SK-MEL-5 (cell line): ENCODE data around the gene ARID1B. TPM values are rescaled to one million over a fixed set of nuclear protein-coding genes. Genes with fewer than 3 reads are reported as not detected.
"Not testable (repeated sequence)": the region's sequence is repeated elsewhere in the genome, so short reads cannot be mapped to it uniquely, and the experiment has no call there.

Experiments
- DNase-seq: peaks from one replicate; pipeline ENCODE4 v3.0.0-alpha.2; 2016; ENCODE audit warnings: low read depth, low spot score
- in situ Hi-C: cut with HindIII; loops from 2 replicates; pipeline ENCODE4 v1.10.0; 2016; ENCODE audit warnings: low sequenced_read_pairs, high pct_unique_total_duplicates, low pct_unique_long_range_greater_than_20kb
- total RNA-seq: library from RNA; depleted of rRNA; stranded (reverse); fragments of >200 nt; shearing (Covaris generic); gene quantifications from 2 replicates; pipeline ENCODE4 v1.2.3, GENCODE V29; 2014

The ARID1B gene
- total RNA-seq, 1 experiment from 2014 or later, result 20.0 TPM

DNA sequence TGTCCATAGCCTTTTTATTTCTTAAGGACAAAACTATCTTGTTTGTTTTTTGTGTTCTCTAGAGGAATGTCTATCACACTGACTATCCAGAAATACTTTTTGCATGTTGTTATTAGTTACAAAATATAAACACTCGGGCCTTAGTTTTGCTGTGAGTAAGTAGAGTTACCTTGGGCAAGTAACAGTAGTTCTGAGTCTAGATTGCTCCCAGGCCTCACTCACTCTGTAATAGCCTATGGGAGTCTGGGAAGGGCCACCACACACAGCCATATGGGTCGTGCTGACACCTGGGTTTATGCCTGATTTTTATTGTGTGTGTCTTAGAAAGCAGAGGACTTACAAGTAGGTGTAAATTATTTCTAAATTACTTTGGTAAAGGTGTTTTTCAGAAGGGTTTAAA lies 360.3 kb downstream of the ARID1B start:
- no peak for DNase-seq
- in situ Hi-C loops, result no loop called here

DNA sequence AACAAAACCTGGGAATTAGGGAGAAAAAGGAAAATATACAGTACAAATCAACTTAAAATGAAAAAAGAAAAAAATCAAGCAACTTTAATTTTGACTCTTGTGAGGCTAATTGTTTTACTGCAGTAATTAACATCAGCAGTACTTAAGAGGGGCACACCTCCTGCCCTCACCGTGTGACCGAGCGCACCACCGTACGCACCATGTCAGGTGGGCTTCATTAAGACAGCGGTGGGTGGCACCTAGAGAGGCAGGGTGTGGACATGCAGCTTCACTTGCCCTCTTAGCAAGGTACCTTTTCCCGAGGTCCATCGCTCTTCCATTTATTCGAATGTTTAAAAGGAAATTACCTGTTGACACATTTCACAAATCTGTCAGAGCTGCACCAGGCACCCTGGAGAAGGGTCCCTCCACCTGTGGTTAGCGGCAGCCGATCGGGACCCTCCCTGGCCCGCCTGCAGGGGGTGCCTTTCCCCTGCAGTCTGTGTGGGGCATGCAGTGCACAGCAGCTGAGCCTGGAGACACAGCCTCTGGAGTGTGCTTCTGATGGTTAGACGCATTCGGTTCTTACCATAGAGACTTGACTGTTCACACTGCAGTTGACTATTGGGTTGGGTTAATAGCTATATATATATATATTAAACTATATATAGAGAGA lies 362.0 kb downstream of the ARID1B start:
- peak; percentile 24 for DNase-seq
- in situ Hi-C loops, result no loop called here

DNA sequence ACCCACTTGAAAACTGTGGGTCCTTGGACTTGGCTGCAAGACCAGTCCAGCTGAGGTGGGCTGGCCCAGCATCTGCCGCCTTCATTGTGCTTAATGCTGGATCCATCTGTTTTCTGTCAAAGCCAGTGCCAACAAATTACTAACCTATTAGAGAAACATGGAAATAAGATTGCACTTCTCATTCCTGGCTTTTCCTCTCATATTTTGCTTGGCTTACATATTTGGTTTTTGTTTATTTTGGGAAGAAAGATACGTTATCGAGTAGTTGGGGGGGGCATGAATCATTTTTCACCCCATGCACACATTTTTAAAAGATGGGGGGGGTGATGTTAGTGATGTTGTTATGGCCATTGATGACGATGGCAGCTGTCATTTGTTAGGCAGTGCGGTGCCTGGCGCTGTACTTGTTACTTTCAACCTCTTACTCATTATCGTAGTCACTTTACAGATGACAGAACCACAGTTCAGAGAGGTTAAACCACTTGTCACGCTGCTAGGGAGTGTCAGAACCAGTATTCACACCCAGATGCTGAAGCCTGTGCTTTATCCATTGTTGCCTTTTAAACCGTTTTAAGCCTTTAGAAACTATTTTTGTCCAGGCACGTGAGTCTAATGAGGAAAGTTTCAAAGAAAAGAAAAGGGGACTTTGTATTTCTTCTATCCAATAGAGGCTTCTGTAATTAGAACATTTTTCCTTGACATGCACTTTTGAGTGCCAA lies 366.2 kb downstream of the ARID1B start:
- in situ Hi-C loops, result no loop called here
- no peak for DNase-seq

DNA sequence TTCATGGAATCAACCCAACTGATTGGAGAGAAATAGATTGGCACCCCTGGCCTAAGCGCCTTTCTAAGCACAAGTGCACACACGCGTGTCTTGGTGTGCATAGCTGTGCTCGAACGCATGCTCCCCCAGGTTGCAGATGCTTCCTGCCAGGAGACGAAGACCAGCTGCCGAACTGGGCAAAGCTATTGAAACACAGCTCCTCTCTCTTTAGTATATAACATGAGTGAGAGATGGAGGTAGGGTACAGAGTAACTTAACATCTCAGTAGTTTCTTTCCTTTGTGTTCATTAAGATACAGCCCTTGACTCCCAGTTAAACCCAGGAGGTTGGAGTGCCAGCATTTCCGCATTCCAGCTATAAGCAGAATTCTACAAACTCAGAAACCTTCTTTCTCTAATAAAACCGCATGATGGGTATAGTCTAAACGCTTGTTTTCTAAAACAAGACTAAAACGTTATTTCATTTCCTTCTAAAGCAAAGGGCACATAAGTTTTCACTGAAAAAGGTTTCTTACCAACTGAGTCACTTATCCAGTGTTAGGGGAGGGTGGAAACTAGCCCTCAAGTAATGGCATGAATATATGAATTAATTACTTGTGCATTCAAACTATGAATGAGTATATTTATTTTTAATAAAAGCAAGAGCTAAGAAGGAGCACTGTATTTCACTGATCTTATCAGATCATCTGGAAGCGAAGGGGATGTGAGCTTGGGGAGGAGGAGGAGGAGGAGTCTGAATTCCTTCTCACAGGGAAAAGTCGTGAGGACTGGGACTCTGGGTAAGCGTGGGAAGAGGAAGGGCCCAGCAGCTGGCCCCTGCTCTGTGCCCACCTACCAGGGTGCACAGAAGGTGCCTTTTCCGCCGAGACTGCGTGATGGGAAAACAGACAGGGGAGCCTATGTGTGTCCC lies 367.0 kb downstream of the ARID1B start:
- in situ Hi-C loops, result no loop called here
- no peak for DNase-seq

DNA sequence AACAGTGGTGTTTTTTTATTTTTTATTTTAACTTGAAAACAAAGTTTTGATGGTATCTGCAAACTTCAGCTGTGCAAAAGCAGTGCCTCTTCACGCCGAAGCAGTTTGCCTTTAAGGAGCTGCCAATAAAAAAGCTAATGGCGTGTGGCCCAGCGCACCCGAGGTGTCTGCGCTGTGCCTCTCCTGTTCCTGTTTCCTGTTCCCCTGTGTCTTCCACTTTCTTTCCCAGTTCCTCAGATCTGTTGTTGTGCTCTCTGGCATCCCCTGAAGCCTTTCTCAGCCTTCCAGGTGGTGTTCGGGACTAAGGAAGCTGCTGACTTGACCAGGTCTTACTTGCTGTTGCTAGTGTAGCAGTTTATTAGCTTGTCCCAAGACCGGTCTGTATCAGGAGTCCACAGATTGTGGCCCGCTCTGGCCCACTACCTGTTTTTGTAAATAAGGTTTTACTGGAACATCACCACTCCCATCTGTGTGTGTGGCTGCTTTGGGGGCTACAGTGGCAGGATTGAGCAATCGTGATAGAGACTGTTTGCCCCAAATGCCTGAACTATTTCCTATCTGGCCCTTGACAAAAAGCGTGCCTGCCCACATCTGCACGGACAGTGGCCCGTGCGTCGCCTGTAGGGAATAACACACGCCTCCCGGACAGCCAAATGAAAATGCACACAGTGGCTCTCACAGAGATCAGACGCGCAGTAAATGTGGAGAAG lies 367.8 kb downstream of the ARID1B start:
- in situ Hi-C loops, result no loop called here
- no peak for DNase-seq

DNA sequence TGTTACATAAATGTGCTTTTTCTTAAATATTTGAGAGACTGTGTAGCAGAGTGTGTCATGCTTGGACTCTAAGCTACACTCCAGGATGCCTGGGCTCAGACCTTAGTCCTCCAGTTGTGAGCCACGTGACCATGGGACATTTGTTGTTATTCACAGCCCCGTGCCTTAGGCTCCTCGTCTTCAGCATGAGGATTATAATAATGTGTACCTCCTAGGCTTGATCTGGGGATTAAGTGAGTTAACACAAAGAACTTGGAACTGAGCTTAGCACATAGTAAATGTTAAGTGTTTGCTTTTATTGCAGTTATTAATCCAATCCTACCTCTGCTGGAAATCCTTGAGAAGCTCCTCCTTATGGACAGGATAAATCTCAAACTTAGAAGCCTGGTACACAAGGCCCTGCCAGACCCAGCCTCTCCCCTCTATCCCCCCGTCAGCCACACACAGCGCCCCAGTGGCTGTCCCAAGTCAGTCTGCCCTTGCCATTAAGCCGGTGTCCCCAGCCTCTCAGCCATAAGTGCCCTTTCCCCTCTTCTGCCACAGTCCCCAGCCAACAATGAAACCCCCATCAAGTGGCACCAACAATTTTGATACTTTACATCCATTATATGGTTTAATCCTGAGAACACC lies 368.6 kb downstream of the ARID1B start:
- no peak for DNase-seq
- in situ Hi-C loops, result no loop called here

DNA sequence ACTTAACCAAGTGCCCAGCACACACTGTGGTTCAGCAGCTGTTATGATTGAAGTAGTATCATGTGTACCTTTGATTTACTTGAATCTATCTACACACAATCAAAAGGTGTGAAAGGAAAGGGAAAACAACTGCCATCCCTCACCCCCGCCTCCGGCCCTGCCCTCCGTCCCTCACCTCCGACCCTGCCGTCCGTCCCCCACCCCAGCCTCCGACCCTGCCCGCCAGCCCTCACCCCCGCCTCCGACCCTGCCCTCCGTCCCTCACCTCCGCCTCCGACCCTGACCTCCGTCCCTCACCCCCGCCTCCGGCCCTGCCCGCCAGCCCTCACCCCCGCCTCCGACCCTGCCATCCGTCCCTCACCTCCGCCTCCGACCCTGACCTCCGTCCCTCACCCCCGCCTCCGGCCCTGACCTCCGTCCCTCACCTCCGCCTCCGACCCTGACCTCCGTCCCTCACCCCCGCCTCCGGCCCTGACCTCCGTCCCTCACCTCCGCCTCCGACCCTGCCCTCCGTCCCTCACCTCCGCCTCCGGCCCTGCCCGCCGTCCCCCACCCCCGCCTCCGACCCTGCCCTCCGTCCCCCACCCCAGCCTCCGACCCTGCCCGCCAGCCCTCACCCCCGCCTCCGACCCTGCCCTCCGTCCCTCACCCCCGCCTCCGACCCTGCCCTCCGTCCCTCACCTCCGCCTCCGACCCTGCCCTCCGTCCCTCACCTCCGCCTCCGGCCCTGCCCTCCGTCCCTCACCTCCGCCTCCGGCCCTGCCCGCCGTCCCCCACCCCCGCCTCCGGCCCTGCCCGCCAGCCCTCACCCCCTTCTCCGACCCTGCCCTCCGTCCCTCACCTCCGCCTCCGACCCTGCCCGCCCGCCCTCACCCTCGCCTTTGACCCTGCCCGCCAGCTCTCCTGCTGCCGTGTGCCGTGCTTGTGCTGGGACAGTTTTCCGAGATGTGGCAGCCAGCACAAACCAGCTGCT lies 370.2 kb downstream of the ARID1B start:
- DNase-seq, in situ Hi-C loops: not testable (repeated sequence)

DNA sequence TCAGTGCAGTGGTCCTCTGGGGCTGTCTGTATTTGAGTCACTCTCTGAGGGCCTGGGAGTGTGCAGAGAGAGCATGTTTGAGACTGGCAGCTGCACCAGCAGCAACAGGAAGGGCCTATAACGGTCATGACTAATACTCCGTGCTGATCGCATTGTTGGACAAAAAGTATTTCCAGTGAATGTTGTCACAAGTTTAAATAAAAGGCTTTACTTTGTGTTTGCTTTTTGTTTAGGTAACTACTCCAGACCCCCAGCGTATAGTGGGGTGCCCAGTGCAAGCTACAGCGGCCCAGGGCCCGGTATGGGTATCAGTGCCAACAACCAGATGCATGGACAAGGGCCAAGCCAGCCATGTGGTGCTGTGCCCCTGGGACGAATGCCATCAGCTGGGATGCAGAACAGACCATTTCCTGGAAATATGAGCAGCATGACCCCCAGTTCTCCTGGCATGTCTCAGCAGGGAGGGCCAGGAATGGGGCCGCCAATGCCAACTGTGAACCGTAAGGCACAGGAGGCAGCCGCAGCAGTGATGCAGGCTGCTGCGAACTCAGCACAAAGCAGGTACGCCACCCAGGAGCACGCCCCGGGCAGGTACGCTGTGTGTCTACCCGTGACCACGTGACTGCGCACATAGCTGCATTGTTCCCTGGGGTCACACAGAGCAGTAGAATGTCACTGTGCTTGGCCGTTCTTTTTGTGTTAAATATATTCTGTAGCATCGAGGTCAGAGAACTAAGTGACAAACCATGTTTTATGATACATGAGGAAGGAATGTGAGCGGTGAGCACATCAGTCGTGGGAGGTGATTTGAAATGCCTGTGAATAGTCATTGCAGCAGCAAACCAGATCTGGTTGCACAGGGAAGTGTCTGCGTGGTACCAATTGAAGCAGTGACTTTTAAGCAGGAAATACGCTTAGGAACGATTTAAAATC lies 371.5 kb downstream of the ARID1B start:
- no peak for DNase-seq
- in situ Hi-C loops, result no loop called here

DNA sequence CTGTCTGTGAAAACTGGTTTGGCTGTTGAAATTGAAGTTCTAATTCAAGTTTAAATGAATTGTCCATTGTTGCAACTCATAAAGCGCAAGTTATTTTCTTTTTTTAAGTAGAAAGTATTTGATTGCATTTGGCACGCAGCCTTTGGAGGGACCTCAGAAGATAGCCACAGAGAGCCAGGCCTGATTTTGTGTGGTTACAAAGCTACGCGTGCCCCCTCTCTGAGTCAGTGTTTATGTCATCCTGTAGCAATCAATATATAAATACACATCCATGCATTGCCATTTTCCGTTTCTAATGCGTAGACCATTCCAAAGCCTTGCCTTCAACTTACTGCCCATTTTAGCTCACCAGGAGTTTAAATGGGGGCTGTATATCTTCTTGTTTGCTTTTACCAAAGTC lies 372.9 kb downstream of the ARID1B start:
- in situ Hi-C loops, result no loop called here
- no peak for DNase-seq

DNA sequence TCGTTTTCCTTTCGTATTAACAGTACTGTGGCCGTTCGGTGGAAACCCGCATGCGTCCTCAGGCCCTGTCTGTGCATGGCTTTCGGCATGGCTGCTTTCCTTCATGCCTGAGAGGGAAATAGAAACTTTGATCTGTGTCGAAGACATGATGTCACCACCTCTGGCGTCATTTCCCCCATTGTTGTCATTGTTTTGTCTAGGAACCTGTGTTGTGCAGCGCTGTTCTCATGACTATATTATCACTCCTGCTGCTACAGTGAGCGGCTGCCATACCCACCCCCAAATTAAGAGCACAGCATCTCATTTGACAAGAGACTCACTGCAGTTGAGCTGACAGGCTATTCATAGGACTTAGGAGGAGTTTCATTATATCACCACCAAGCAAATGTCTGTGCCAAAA lies 373.9 kb downstream of the ARID1B start:
- no peak for DNase-seq
- in situ Hi-C loops, result no loop called here

DNA sequence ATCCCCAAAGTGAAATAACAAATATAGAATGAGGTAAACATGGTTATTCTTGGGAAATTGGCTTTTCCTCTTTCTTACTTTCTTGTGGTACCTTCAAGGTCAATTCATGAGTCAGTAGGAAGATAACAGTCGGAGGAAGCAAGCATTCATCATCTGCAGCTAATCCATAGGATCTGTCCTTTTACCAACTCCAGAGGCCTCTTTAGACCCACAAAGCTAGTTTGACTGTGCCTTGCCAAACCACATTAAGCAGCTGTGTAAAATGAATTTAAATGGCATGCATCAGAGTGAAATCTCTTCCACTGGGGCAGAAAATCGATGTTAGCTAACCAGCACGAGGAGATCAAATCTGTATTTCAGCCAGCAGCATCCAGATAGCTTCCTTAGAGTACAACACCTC lies 374.8 kb downstream of the ARID1B start:
- in situ Hi-C loops, result no loop called here
- DNase-seq, result no peak

DNA sequence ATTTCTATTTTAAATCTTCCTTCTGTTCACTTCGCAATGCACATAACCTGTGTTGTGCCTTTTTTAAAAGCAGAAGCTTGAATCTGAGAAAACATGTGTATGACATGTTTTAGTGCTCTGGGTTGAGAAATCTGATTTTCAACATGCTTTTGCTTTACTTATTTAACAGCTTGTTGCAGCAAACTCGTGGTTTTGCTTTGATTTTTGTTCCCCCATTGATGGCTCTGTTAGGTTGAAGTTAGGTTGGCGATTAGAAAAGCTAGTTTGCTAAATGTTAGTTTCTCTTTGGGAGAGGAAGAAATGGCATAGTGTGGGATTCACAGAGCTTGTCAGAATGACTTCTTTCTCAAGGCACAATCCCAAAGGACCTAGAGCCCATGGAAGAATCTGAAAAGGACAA lies 375.4 kb downstream of the ARID1B start:
- DNase-seq, result no peak
- in situ Hi-C loops, result no loop called here

DNA sequence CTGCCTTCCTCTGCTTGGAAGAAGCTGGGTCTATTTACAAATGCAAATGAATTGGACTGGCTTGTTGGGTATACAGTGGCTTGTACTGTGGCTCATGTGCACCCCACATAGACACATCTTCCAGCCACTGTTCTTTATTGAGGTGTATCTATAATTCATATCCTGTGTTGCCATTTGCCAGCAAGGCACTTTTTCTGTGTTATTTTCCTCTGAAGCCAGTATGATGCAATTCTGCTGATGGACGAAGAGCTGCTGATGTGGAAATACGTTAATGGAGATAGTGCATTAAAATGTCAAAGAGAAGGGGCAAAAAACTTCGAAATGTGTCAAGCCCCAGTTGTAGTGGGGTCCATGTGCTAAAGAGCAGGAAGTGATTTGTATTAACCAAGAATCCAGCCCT lies 378.6 kb downstream of the ARID1B start:
- in situ Hi-C loops, result no loop called here

DNA sequence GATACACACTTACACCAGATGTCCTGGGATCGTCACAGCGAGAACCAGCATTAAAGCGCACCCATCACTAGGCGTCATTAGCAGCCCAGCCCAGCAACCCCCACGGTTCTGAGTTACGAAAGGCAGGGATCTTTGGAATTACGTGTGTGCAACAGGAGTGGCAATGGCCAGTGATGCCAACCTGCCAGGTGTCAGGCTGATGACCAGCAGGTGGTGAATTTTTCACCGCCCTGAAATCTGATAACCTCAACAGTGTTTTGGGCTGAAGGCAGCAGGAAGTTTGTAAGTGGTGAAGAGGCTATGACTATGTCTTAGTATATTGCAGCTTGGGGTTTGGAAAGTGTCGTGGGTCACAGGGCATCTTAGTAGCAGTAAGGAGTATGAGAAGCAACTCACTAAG lies 380.1 kb downstream of the ARID1B start:
- DNase-seq, result no peak
- in situ Hi-C loops, result no loop called here

More for the DNA sequence above, 378.6 kb downstream of the ARID1B start:
- no peak for DNase-seq

DNA sequence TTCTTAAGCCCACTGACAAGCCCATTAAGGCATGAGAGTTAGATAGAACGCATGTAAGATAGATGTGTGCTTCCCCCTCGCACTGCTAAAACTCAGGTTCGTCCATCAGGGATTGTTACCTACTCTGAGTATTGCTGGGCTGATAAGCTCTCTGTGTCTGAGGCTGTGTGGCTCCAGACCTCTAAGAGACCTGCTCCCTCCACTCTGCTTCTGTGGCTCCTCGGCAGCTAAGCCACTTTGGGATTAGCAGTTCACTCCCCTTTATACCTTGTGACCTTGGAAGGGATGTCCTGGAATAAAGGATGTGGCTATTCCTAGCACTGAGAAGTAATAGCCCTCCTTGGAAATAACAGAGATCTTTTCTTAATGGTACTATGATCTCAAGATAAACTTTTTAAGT lies 381.3 kb downstream of the ARID1B start:
- in situ Hi-C loops, result no loop called here
- DNase-seq, result no peak
